HFF-Myc (cell line): Measurements from ENCODE around the gene AGAP3.

Experiments
- DNase-seq: peaks from one replicate; pipeline ENCODE4 v3.0.0-alpha.2; 2011; ENCODE audit warnings: low read depth; ENCODE audit errors: extremely low read depth
- H3K4me3 ChIP-seq: replicated peaks from 2 replicates; pipeline ENCODE4 v1.5.1; 2011; ENCODE audit warnings: low read depth, mild to moderate bottlenecking, control low read depth, low read length
- CTCF ChIP-seq: IDR thresholded peaks from 2 replicates; pipeline ENCODE4 v1.5.1; 2012; ENCODE audit warnings: mild to moderate bottlenecking, low read depth, low read length, control low read depth; ENCODE audit errors: missing control alignments

The AGAP3 gene

GRCh38 chr7:151053096-151053495, 33.2 kb upstream of the AGAP3 start:
- DNase-seq: no peak
- H3K4me3 ChIP-seq: no peak overlapping the region
- no peak for TF ChIP-seq CTCF

- TF ChIP-seq CTCF: no peak
- DNase-seq: no peak
- no peak overlapping the region for H3K4me3 ChIP-seq
Measured at GRCh38 chr7:151053751-151054150, 32.5 kb upstream of the AGAP3 start.

- no peak overlapping the region for H3K4me3 ChIP-seq
- no peak for TF ChIP-seq CTCF
- no peak for DNase-seq
Measured at GRCh38 chr7:151056283-151056665, 30.0 kb upstream of the AGAP3 start.

DNA sequence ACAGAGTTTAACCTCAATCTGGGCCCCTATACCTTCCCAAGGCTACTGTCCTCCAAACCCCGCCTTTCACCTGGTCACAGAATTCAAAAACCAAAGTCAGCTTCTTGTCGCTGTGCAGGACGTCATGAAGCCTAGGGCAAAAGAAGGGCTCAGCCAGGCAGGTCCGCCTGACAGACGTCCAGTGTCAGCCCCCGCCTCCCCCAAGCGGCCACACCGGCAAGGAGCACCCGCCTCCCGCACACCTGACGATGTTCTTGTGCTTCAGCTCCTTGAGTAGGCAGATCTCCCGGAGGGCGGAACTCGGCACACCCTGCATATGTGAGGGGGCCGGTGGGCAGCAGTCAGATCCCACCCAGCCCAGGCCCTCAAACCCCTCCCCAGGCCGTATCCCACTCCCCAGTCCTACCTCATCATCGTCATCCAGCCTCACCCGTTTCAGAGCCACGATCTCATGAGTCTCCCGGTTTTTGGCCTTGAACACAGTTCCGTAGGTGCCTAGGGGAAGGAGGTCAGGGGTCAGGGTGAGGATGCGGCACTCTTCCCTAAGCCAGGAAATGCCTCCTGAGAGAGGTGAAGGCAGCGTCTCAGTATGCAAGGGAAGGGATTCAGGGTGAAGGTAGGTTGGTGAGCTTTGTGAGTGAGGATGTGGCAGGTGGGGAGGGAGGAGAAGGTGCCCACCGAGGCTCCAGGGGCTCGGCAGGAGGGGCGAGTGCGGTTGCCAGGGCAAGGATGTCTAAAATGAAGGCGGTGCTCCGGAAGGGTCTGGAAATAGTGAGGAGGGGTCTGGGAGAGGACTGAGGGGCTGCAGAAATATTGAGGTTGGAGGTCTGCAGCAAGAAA, 29.4 kb upstream of the AGAP3 start:
- H3K4me3 ChIP-seq: peak overlapping the region; percentile 83
- DNase-seq: no peak
- no peak for TF ChIP-seq CTCF

DNA sequence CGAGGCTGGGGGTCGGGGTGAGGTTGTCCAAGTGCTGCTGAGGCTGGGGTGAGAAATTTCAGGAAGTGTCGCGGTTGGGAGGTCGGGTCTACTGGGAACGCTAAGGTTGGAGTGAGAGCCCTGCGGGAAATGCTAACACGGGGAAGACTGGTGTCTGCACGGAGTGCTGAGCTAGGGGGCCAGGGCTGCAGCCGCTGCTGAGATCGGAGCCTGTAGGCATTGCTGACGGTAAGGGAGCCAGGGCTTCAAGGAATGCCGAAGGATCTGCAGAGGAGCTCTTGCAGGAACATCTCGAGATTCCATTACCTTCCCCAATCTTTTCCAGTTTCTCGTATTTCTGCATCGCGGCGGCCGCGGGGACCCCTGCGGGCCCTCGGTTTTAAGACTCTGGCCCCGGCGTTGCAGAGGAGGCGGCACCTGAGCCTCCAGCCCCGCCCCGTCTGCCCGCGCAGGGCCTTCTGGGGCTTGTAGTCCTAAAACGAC, 28.7 kb upstream of the AGAP3 start, which contains the start of gene CDK5:
CDK5 (minus strand) TSS at position 392 of the 483 bp plus-strand sequence; CDS start at position 343, 49 bp downstream.
- no peak for TF ChIP-seq CTCF
- DNase-seq: no peak
- peak within 1 kb of the TSS; percentile 83 for H3K4me3 ChIP-seq

DNA sequence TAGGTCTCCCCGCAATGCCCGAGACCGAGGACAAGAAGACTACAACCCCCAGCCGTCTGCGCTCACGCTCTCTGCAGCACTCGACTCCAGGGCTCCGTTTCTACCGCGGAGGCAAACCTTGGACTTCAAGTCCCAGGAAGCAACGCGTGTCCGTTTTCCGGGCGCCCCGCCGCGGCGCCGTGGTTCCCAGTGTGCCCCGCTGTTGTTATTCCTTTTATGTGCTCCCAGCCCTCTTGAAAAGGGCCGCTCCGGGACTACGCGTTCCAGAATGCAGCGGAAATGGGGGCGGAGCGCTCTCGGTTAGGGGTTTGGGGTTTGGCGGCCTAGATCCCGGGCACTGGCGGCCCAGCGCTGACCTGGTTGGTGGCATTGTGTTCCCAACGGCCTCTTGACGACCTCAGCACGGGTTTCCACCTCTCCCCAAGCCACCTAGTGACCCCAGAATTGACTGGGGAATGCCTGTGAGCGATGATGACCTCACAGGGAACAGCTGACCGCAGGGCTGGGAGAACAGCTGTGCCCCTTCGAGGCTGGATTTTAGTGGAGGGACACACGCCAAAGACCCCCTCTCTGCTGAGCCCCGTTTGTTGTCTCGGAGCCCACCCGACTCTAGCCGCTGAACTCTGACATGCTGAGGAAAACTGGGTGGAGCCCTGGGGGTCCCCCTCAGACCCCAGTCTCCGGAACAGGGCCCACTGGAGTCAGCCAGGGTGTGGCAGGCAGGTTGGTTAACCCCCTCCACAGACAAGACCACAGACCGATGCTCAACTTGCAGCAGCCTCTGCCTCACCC, 28.1 kb upstream of the AGAP3 start:
- no peak for TF ChIP-seq CTCF
- H3K4me3 ChIP-seq: peak overlapping the region; percentile 83
- peak; percentile 98 for DNase-seq
